SK-N-MC (cell line): ENCODE results near the gene SFXN2.

Experiments used
- DNase-seq: peaks from one replicate; pipeline ENCODE4 v3.0.0-alpha.2; 2011; ENCODE audit warnings: low read depth, low spot score
- H3K27ac ChIP-seq: fragments of 200-600 bp; sonication (generic); 2 replicates; pipeline ENCODE4 v1.5.1; 2016; ENCODE audit warnings: mixed run types
- H3K36me3 ChIP-seq: fragments of 200-600 bp; sonication (generic); 2 replicates; pipeline ENCODE4 v1.6.1; 2017; ENCODE audit warnings: antibody characterized with exemption, low read length, mixed read lengths; ENCODE audit not compliant: insufficient read depth
- H3K4me3 ChIP-seq: fragments of 200-600 bp; sonication (generic); 2 replicates; pipeline ENCODE4 v1.5.1; 2016
- H3K9ac ChIP-seq: fragments of 200-600 bp; sonication (generic); 2 replicates; pipeline ENCODE4 v1.8.0; 2017; ENCODE audit warnings: mixed run types, mixed read lengths; ENCODE audit not compliant: insufficient read length
- H3K9me3 ChIP-seq: fragments of 200-600 bp; sonication (generic); 2 replicates; pipeline ENCODE4 v1.6.1; 2017; ENCODE audit warnings: low read depth, mild to moderate bottlenecking, antibody characterized with exemption, low read length, moderate library complexity, mixed read lengths
- EZH2 ChIP-seq: fragments of 200-600 bp; sonication (generic); IDR thresholded peaks from one replicate; pipeline ENCODE4 v1.6.1; 2017; ENCODE audit warnings: antibody characterized with exemption
- FOXP2 ChIP-seq: optimal IDR thresholded peaks from 2 replicates; pipeline ENCODE3; 2011; ENCODE audit warnings: mild to moderate bottlenecking, moderate library complexity; ENCODE audit not compliant: insufficient read depth; ENCODE audit errors: extremely low read length, control extremely low read depth
- POLR2AphosphoS5 ChIP-seq: IDR thresholded peaks from 2 replicates; pipeline ENCODE4 v1.6.1; 2012; ENCODE audit warnings: mild to moderate bottlenecking, low read depth, low read length, borderline replicate concordance

Gene SFXN2

DNA sequence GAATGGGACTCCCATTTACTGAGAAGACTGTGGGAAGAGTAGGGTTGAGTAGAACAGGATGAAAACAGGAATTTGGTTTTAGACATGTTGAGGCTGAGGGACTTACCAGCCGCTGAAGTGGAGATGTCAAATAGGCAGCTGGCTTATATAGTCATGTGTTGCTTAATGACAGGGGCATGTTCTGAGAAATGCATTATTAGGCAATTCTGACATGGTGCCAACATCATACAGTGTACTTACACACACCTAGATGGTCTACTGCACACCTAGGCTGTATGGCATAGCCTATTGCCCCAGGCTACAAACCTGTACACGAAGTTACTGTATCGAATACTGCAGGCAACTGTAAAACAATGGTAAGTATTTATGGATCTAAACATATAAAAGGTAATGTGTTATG is 17.7 kb upstream of the SFXN2 start:
- no peak for DNase-seq
- no peak for TF ChIP-seq FOXP2
- no peak for TF ChIP-seq EZH2
- no peak for TF ChIP-seq POLR2AphosphoS5
- H3K9me3 ChIP-seq: no peaks in the 10 kb centered on the region
- peaks cover 4% of the 10 kb centered on the region; the same call in 1 of the 2 replicates for H3K36me3 ChIP-seq
- H3K9ac ChIP-seq: no peak overlapping the region
- no peak overlapping the region for H3K27ac ChIP-seq
- H3K4me3 ChIP-seq: no peak overlapping the region

DNA sequence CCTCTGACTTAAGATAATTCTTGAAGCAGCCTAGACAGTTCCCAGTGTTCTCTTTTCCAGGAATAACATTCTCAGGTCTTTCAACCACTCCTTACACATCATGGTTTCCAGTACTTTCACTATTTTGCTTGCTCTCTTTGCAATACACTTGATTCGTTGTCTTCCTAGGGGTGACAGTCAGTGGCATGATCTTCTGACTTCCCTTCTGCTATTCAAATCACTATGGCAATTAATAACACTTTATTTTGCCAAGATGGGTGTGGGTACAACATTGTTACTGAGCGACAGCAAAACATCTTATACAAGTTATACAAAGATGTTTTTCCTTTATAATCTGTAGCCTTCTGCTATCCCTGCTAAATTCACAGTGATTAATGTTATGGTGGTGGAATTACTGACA is 15.5 kb upstream of the SFXN2 start:
- peaks cover 4% of the 10 kb centered on the region; the same call in 1 of the 2 replicates for H3K36me3 ChIP-seq
- H3K9me3 ChIP-seq: no peaks in the 10 kb centered on the region
- TF ChIP-seq EZH2 (no peak), FOXP2 (no peak), POLR2AphosphoS5 (no peak)
- DNase-seq: no peak
- no peak overlapping the region for H3K9ac ChIP-seq
- no peak overlapping the region for H3K27ac ChIP-seq
- no peak overlapping the region for H3K4me3 ChIP-seq

DNA sequence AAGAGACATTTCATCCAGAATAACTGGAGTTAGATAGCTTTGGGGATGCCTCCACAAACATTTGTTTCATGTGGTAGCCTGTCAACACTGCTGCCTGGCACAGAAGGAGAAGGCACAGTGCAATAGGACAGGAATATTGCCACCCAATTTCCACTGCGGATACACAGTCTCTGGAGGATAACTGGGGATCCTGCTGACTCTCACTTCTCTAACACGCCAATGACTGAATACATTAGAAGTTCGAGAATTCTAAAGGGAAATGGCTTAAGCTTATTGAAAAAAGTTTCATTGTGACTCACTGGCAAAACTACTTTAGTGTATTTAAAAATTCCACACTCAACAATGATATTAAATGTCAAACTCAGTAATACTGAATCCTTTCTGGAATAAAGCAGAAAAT is 13.2 kb upstream of the SFXN2 start:
- DNase-seq: no peak
- Histone ChIP-seq H3K9me3 (no peaks in the 10 kb centered on the region), H3K9ac (no peak overlapping the region), H3K36me3 (peaks cover 4% of the 10 kb centered on the region; the same call in 1 of the 2 replicates), H3K27ac (no peak overlapping the region), H3K4me3 (no peak overlapping the region)
- TF ChIP-seq POLR2AphosphoS5 (no peak), FOXP2 (no peak), EZH2 (no peak)

DNA sequence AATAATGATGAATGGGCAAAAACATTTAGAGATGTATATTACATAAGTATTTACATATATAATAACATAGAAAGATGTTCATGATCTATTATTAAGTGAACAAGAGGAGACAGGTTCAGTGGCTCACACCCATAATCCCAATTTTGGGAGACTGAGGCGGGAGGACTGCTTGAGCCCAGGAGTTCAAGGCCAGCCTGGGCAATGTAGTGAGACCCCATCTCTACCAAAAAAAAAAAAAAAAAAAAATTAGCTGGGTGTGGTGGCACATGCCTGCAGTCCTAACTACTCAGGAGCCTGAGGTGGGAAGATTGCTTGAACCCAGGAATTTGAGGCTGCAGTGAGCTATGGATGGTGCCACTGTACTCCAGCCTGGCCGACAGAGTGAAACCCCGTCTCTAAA is 12.6 kb upstream of the SFXN2 start:
- H3K9me3 ChIP-seq: no peaks in the 10 kb centered on the region
- no peak overlapping the region for H3K4me3 ChIP-seq
- H3K36me3 ChIP-seq: peaks cover under 1% of the 10 kb centered on the region; the same call in 1 of the 2 replicates
- TF ChIP-seq EZH2 (no peak), POLR2AphosphoS5 (no peak), FOXP2 (no peak)
- DNase-seq: no peak
- H3K27ac ChIP-seq: no peak overlapping the region
- no peak overlapping the region for H3K9ac ChIP-seq

DNA sequence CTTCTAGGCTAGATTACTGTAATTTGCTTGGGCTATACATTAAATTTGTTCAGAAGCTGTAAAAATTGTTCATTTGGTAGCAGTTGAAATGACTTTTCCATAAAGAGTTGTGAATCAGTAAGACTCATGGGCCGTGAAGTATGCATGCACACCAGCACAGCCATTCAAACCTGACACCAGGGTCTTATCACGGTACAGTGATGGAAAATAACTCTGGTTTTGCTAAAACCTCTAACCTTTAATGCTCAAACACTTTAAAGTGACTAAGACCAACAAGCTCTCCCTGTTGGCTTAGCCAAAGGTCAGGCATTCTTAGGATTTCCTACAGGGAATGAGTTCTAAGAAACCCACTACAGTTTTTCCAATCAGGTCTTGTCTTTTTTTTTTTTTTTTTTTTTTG is 11.7 kb upstream of the SFXN2 start:
- no peaks in the 10 kb centered on the region for H3K36me3 ChIP-seq
- H3K4me3 ChIP-seq: no peak overlapping the region
- no peak for DNase-seq
- TF ChIP-seq POLR2AphosphoS5 (no peak), EZH2 (no peak), FOXP2 (no peak)
- no peaks in the 10 kb centered on the region for H3K9me3 ChIP-seq
- H3K27ac ChIP-seq: no peak overlapping the region
- no peak overlapping the region for H3K9ac ChIP-seq

DNA sequence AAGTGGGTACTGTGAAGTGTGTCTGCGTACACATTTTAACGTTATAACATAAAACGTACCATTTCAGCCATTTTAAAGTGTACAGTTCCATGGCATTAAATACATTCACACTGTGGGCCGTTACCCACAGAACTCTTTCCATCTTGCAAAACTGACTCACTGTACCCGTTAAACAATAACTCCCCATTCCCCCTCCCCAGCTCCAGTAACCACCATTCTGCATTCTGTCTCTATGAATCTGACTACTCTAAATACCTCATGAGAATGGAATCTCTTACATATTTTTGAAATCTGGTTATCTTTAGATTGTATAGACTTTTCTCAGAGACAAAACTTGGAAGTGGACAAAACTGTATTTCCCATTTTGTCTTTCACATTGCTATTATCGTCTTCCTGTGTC is 9.5 kb upstream of the SFXN2 start:
- Histone ChIP-seq H3K9ac (no peak overlapping the region), H3K27ac (no peak overlapping the region)
- DNase-seq: no peak

DNA sequence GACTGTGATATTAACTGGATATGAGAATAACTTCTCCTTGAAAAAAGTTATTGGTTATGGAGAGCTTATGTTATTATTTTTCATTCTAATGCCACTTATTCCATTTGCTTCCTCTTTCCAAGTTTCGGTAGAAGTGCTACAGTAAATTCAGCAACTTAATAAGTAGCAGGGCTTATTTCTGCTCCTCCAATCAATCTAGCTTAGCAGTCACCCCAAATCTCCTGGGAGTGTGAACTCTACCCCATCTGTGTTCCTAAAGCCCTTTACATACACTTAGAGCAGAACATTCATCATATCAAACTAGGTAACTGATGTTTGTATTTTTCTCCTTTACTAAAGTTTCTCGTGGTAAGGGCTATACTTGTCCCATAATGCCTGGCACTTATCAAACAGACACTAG is 8.9 kb upstream of the SFXN2 start:
- TF ChIP-seq EZH2: no peak
- TF ChIP-seq POLR2AphosphoS5: no peak
- TF ChIP-seq FOXP2: no peak
- Histone ChIP-seq H3K27ac (no peak overlapping the region), H3K9me3 (no peaks in the 10 kb centered on the region), H3K4me3 (no peak overlapping the region), H3K36me3 (no peaks in the 10 kb centered on the region), H3K9ac (no peak overlapping the region)
- no peak for DNase-seq

More for the DNA sequence above, 9.5 kb upstream of the SFXN2 start:
- TF ChIP-seq EZH2: no peak
- TF ChIP-seq POLR2AphosphoS5: no peak
- TF ChIP-seq FOXP2: no peak
- Histone ChIP-seq H3K36me3 (no peaks in the 10 kb centered on the region), H3K9me3 (no peaks in the 10 kb centered on the region), H3K4me3 (no peak overlapping the region)

DNA sequence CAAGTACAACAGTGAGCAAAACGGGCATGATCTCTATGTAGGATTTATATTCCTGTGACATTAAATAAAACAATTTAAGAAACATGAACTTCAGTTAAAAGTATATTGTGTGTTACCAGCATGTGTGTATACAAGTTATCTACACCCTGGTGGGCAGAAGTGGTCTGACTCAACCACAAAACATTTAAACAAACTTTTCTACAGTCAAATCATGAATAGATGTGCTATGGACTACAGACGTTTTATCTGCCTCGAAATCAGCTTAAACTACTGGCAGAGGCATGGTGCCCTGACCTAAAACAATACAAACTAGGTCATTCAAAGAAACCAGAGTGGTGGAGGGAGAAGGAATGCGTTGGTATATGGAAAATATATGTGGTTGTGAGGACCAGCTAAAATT is 3.8 kb upstream of the SFXN2 start:
- Histone ChIP-seq H3K9me3 (no peaks in the 10 kb centered on the region), H3K36me3 (no peaks in the 10 kb centered on the region), H3K27ac (no peak overlapping the region), H3K4me3 (no peak overlapping the region), H3K9ac (no peak overlapping the region)
- TF ChIP-seq EZH2: no peak
- TF ChIP-seq POLR2AphosphoS5: no peak
- TF ChIP-seq FOXP2: no peak
- DNase-seq: no peak

DNA sequence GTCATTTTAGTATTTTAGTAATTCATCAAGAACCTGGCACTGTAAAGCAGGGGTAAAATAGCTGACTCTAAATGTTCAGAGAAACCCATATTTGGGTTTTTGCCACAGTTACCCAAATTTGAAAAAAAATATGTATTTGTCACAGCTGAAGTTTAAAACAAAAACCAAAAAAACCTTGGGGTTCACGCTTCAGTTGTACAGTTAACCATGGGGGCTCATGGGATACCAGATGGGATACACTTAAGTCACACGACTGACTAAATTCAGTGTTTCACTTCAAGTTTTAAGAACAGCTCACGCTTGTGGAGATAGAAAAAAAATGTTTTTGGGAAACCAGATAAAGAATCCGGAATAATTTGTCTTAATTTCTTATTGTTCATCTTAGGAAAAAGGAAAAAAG is 2.3 kb upstream of the SFXN2 start:
- Histone ChIP-seq H3K36me3 (no peaks in the 10 kb centered on the region), H3K9me3 (no peaks in the 10 kb centered on the region), H3K4me3 (no peak overlapping the region), H3K9ac (no peak overlapping the region), H3K27ac (no peak overlapping the region)
- DNase-seq: no peak
- TF ChIP-seq FOXP2: no peak
- TF ChIP-seq EZH2: no peak
- no peak for TF ChIP-seq POLR2AphosphoS5
